ENCODE results near the gene PSMG1.

The PSMG1 gene

DNA sequence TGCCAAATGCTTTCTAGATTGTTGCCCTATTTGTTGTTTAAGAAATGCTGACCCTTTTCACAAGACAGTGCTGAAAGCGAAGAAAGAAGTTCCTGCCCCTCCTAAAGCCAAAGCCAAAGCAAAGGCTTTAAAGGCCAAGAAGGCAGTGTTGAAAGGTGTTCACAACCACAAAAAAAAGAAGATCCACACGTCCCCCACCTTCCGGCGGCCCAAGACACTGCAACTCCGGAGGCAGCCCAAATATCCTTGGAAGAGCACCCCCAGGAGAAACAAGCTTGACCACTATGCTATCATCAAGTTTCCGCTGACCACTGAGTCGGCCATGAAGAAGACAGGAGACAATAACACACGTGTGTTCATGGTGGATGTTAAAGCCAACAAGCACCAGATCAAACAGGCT, 55.7 kb downstream of the PSMG1 start:
- Histone ChIP-seq H3K4me3 (ENCODE audit: insufficient read depth, low read depth, low read length, poor library complexity, severe bottlenecking) (no peak overlapping the region), H3K9me3 (ENCODE audit: control insufficient read depth, low read length) (no peaks in the 10 kb centered on the region), H3K27ac (ENCODE audit: insufficient read depth, low read length, poor library complexity, severe bottlenecking) (no peak overlapping the region), H3K4me1 (ENCODE audit: control insufficient read depth, insufficient read depth, low read length, poor library complexity, severe bottlenecking) (no peaks in the 10 kb centered on the region), H3K36me3 (ENCODE audit: control insufficient read depth, insufficient read depth, low read length) (no peaks in the 10 kb centered on the region), H3K27me3 (replicated peaks; ENCODE audit: control insufficient read depth, insufficient read depth, low read length, poor library complexity, severe bottlenecking) (no peaks in the 10 kb centered on the region)
- DNase-seq = no peak

DNA sequence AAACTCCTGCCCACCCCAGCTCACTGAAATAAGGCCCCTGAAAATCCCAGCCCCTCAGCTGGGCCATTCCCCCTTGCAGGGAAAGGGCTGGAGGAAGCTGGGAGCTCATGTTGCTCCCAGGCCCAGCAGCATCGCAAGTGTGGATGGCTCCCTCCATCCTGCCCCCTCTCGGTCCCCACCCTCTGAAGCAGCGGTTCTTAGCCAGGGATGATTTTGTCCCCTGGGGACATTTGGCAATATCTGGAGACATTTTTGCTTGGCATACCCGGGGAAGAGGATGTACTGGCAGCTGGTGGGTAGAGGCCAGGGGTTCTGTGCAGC, 56.8 kb downstream of the PSMG1 start:
- Histone ChIP-seq H3K4me3 (ENCODE audit: insufficient read depth, low read depth, low read length, poor library complexity, severe bottlenecking) (no peak overlapping the region), H3K36me3 (ENCODE audit: control insufficient read depth, insufficient read depth, low read length) (no peaks in the 10 kb centered on the region), H3K9me3 (ENCODE audit: control insufficient read depth, low read length) (no peaks in the 10 kb centered on the region)

GRCh38 chr21:39125752-39126485, 57.3 kb downstream of the PSMG1 start:
- no peak overlapping the region for H3K27ac ChIP-seq (ENCODE audit: insufficient read depth, low read length, poor library complexity, severe bottlenecking)
- H3K27me3 ChIP-seq (replicated peaks; ENCODE audit: control insufficient read depth, insufficient read depth, low read length, poor library complexity, severe bottlenecking) = no peaks in the 10 kb centered on the region
- H3K4me1 ChIP-seq (ENCODE audit: control insufficient read depth, insufficient read depth, low read length, poor library complexity, severe bottlenecking) = no peaks in the 10 kb centered on the region
- H3K9me3 ChIP-seq (ENCODE audit: control insufficient read depth, low read length) = no peaks in the 10 kb centered on the region
- no peak overlapping the region for H3K4me3 ChIP-seq (ENCODE audit: insufficient read depth, low read depth, low read length, poor library complexity, severe bottlenecking)
- H3K36me3 ChIP-seq (ENCODE audit: control insufficient read depth, insufficient read depth, low read length) = no peaks in the 10 kb centered on the region
- no peak for DNase-seq

More for the DNA sequence above, 56.8 kb downstream of the PSMG1 start:
- DNase-seq = no peak
- Histone ChIP-seq H3K27ac (ENCODE audit: insufficient read depth, low read length, poor library complexity, severe bottlenecking) (no peak overlapping the region), H3K4me1 (ENCODE audit: control insufficient read depth, insufficient read depth, low read length, poor library complexity, severe bottlenecking) (no peaks in the 10 kb centered on the region), H3K27me3 (replicated peaks; ENCODE audit: control insufficient read depth, insufficient read depth, low read length, poor library complexity, severe bottlenecking) (no peaks in the 10 kb centered on the region)
